Activated CD4-positive, alpha-beta memory T cell treated with anti-CD3 and anti-CD28 coated beads for 36 hours (primary cell): ENCODE measurements around the gene PDE4D. TPM values are rescaled to one million over a fixed set of nuclear protein-coding genes. Genes with fewer than 3 reads are reported as not detected.

ENCODE experiments used
- CTCF ChIA-PET: fragments of 350-600 bp; sonication (Branson Sonifier 250); formaldehyde crosslinking; loops from one replicate; lab custom pipeline; 2021; ENCODE audit warnings: antibody characterized with exemption, inconsistent platforms; lab: Charles Lee
- POLR2A ChIA-PET: fragments of 350-600 bp; sonication (Branson Sonifier 250); formaldehyde crosslinking; loops from one replicate; lab custom pipeline; 2021; ENCODE audit warnings: antibody characterized with exemption; lab: Charles Lee
- DNase-seq: peaks from one replicate; pipeline ENCODE4 v3.0.0-alpha.2; 2020
- H3K27ac Mint-ChIP-seq: one replicate; pipeline ENCODE4 v1.8.0; 2021; ENCODE audit warnings: mixed read lengths
- H3K27me3 Mint-ChIP-seq: one replicate; pipeline ENCODE4 v1.8.0; 2021; ENCODE audit warnings: mixed read lengths
- H3K36me3 Mint-ChIP-seq: one replicate; pipeline ENCODE4 v1.8.0; 2021; ENCODE audit warnings: mixed read lengths
- H3K4me1 Mint-ChIP-seq: one replicate; pipeline ENCODE4 v1.8.0; 2021; ENCODE audit warnings: low read depth, mixed read lengths
- H3K4me3 Mint-ChIP-seq: one replicate; pipeline ENCODE4 v1.8.0; 2021; ENCODE audit warnings: mild to moderate bottlenecking, mixed read lengths
- H3K9me3 Mint-ChIP-seq: one replicate; pipeline ENCODE4 v1.8.0; 2021; ENCODE audit warnings: mixed read lengths
- intact Hi-C: fragments of 100-400 bp; cut with micrococcal nuclease; formaldehyde crosslinking; loops from one replicate; pipeline ENCODE4 v1.15.1; 2023
- total RNA-seq, 2 experiments: library from RNA; stranded (reverse); gene quantifications; one replicate each; pipeline ENCODE4 v1.2.3, GENCODE V29; 2021

Gene PDE4D
- total RNA-seq, 2 experiments from 2014 or later = 49.3 to 50.8 TPM

DNA sequence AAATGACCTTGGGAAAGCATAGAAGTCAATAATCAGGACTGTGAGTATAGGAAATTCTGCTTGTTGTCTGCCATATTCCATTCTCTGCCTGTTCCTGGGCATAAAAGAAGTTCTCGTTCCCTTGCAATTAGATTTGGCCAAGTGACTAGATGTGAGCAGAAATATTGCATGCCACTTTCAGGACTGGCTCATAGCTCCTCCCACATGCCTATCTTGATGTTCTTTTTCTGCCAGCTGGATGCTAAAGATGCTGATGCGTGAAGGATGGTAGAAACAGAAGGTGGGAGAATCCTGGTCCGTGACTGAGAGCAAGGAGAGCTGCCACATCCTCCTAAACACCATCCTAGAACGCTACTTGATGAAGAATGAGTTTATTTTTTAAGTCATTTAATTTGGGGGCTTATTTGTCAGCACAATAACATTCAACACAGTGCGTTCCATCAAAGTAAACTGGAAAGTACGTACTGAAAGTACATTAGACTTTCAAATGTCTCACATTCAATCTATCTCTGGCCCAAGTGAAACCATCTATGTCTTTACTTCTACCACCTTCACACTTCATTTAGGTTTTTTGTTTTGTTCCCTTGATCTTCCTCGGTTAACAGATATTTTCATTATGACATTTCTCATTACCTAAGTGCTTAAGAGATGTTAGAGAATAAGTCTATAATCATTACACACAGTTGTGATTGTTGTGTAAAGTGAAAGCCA is 662.1 kb downstream of the PDE4D start:
- peaks cover 7% of the 10 kb centered on the region for H3K4me1 Mint-ChIP-seq
- no peak overlapping the region for H3K4me3 Mint-ChIP-seq
- no peaks in the 10 kb centered on the region for H3K36me3 Mint-ChIP-seq
- DNase-seq = no peak
- H3K27ac Mint-ChIP-seq = no peak overlapping the region
- peaks cover 26% of the 10 kb centered on the region for H3K27me3 Mint-ChIP-seq
- no peaks in the 10 kb centered on the region for H3K9me3 Mint-ChIP-seq
- CTCF ChIA-PET = no interaction called here
- intact Hi-C loops = no loop called here
- POLR2A ChIA-PET = no interaction called here

DNA sequence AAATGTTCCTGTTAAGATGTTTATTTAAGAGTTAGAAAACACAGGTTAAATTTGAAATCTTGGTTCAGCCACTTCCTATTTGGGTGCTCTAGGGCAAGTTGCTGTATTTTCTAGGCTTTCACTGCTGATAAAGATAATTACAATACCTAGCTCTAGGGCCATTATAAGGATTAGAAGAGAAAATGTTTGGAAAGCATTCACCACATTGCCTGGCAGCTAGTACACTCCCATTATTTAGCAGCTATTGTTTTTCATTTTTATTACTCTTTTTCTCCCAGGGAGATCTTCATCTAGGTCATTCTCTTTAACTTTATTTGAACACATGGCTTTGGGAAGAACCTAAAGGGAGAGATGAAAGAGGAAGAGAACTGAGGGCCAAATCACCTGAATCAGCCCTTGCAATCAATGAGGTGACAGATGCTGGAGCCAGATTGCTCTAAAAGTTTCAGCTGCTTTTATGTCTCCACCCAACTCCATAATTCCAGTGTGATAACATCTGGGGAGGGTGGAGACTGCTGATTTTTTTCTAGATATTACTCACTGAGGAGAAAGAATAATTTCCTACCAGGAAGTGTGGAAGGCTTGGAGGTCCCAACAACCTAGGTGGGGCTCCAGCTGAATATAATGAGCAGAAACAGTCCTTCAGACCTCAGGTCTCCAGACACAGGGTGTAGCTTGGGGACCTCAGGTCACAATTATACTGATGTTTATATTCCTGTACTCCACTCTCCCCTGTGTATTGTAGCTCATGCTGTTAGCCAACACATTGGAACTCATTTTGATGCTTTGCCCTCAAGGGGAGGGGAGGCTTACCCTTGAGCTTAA is 670.6 kb downstream of the PDE4D start:
- CTCF ChIA-PET = interaction anchor here (0.7 to 1.5 kb wide), 8 partner anchors 10 to 144 kb away, joined by 3 to 6 read pairs (median 3); no protein-coding TSS in a partner anchor
- Mint-ChIP-seq H3K4me3 (no peak overlapping the region), H3K27me3 (peaks cover 4% of the 10 kb centered on the region), H3K4me1 (no peaks in the 10 kb centered on the region), H3K9me3 (peaks cover 3% of the 10 kb centered on the region), H3K36me3 (no peaks in the 10 kb centered on the region), H3K27ac (no peak overlapping the region)
- POLR2A ChIA-PET = no interaction called here
- no peak for DNase-seq
- intact Hi-C loops = no loop called here

GRCh38 chr5:59221769-59222168 is 671.8 kb downstream of the PDE4D start:
- Mint-ChIP-seq H3K4me1 (no peaks in the 10 kb centered on the region), H3K9me3 (peaks cover 3% of the 10 kb centered on the region), H3K4me3 (no peak overlapping the region), H3K27me3 (peaks cover 8% of the 10 kb centered on the region), H3K27ac (no peak overlapping the region), H3K36me3 (no peaks in the 10 kb centered on the region)
- DNase-seq = no peak
- ChIA-PET POLR2A (no interaction called here), CTCF (interaction anchor here (0.9 to 1.4 kb wide), 3 partner anchors 143 to 589 kb away, joined by 3 to 4 read pairs (median 3); no protein-coding TSS in a partner anchor)
- intact Hi-C loops = no loop called here

- no peak for DNase-seq
- Mint-ChIP-seq H3K27me3 (peaks cover 26% of the 10 kb centered on the region), H3K27ac (no peak overlapping the region), H3K36me3 (no peaks in the 10 kb centered on the region), H3K4me1 (no peaks in the 10 kb centered on the region), H3K9me3 (no peaks in the 10 kb centered on the region), H3K4me3 (no peak overlapping the region)
- POLR2A ChIA-PET = no interaction called here
- CTCF ChIA-PET = interaction anchor here (1.0 to 1.3 kb wide), 3 partner anchors 11 to 154 kb away, joined by 4 to 6 read pairs (median 5); no protein-coding TSS in a partner anchor
- intact Hi-C loops = loop anchor here (1.0 kb wide), 1 partner anchor 150 kb away; no protein-coding TSS in a partner anchor
These were observed 675.0 kb downstream of the PDE4D start for GRCh38 chr5:59218424-59219045.

- H3K36me3 Mint-ChIP-seq = no peaks in the 10 kb centered on the region
- no peaks in the 10 kb centered on the region for H3K9me3 Mint-ChIP-seq
- DNase-seq = no peak
- POLR2A ChIA-PET = no interaction called here
- CTCF ChIA-PET = interaction anchor here (0.5 to 3.0 kb wide), 7 partner anchors 29 to 707 kb away, joined by 3 to 16 read pairs (median 4); no protein-coding TSS in a partner anchor
- H3K4me3 Mint-ChIP-seq = no peak overlapping the region
- H3K27me3 Mint-ChIP-seq = peaks cover 36% of the 10 kb centered on the region
- intact Hi-C loops = no loop called here
- H3K27ac Mint-ChIP-seq = no peak overlapping the region
- H3K4me1 Mint-ChIP-seq = no peaks in the 10 kb centered on the region
These were observed 676.7 kb downstream of the PDE4D start for GRCh38 chr5:59216841-59217240.

DNA sequence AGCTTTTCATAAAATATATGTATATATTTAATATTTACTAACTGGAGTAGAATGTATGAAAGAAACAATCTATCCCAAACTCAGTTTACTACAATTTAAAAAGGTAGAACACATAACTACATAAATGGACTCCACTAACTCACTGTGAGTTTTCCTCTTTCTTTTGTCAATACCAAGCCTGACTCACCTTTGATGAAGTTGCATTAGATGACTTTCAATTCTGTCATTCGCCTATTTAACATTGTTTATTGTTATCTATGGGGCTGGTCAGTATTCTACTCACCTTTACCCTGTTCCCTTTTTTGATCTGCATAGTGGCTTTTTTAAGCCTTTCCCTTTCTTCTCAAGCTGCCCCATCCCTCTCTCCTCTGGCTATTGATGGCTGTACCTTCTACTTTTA is 680.9 kb downstream of the PDE4D start:
- H3K27ac Mint-ChIP-seq = no peak overlapping the region
- H3K4me3 Mint-ChIP-seq = no peak overlapping the region
- ChIA-PET CTCF (interaction anchor here (0.7 to 2.1 kb wide), 2 partner anchors 25 to 154 kb away, joined by 4 to 10 read pairs; no protein-coding TSS in a partner anchor), POLR2A (no interaction called here)
- peaks cover 33% of the 10 kb centered on the region for H3K27me3 Mint-ChIP-seq
- H3K4me1 Mint-ChIP-seq = no peaks in the 10 kb centered on the region
- H3K9me3 Mint-ChIP-seq = no peaks in the 10 kb centered on the region
- intact Hi-C loops = no loop called here
- DNase-seq = no peak
- no peaks in the 10 kb centered on the region for H3K36me3 Mint-ChIP-seq

DNA sequence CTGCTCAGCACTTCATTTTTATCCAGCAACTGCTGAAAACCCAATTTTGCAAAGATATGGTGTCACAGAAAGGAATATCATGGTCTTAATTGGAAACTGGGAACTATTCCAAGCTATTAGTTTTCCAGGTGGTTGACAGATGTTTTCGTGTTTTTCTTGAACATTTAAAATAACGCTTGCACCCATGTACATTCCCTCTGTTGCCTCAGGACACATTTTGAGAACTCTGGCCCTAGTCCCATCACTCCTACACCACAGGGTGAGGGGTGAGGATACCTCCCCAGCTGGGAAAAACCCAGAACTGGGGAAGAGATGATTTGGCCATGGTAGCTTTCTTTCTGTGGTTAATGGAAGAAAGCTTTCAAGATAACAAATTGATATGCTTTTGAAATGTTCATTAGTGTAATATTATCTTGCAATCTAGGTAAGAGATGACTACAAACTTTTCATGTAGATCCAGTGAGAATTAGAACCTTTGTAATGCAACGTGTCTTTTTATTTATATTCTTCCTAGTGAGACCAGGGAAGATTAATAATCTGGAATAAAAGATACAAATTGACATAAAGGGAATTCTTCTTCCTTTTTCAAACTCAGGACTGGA is 683.7 kb downstream of the PDE4D start:
- Mint-ChIP-seq H3K27ac (no peak overlapping the region), H3K27me3 (peaks cover 20% of the 10 kb centered on the region), H3K9me3 (no peaks in the 10 kb centered on the region), H3K4me1 (peaks cover 9% of the 10 kb centered on the region), H3K36me3 (no peaks in the 10 kb centered on the region), H3K4me3 (no peak overlapping the region)
- ChIA-PET CTCF (interaction anchor here (0.6 to 2.0 kb wide), 2 partner anchors 21 to 177 kb away, joined by 3 to 6 read pairs; no protein-coding TSS in a partner anchor), POLR2A (no interaction called here)
- intact Hi-C loops = no loop called here
- DNase-seq = no peak

GRCh38 chr5:59208474-59208873 is 685.1 kb downstream of the PDE4D start:
- no peak for DNase-seq
- Mint-ChIP-seq H3K27me3 (peaks cover 9% of the 10 kb centered on the region), H3K4me3 (no peak overlapping the region), H3K4me1 (peaks cover 9% of the 10 kb centered on the region), H3K36me3 (no peaks in the 10 kb centered on the region), H3K9me3 (no peaks in the 10 kb centered on the region), H3K27ac (no peak overlapping the region)
- intact Hi-C loops = no loop called here
- CTCF ChIA-PET = interaction anchor here (0.7 to 2.0 kb wide), 3 partner anchors 20 to 35 kb away, joined by 3 to 6 read pairs (median 3); no protein-coding TSS in a partner anchor
- POLR2A ChIA-PET = interaction anchor here (0.6 kb wide), 1 partner anchor 135 kb away, joined by 3 read pairs; no protein-coding TSS in a partner anchor

GRCh38 chr5:59207401-59207800 is 686.1 kb downstream of the PDE4D start:
- no peak overlapping the region for H3K4me3 Mint-ChIP-seq
- peaks cover 9% of the 10 kb centered on the region for H3K4me1 Mint-ChIP-seq
- CTCF ChIA-PET = no interaction called here
- no peaks in the 10 kb centered on the region for H3K27me3 Mint-ChIP-seq
- intact Hi-C loops = no loop called here
- no peaks in the 10 kb centered on the region for H3K36me3 Mint-ChIP-seq
- POLR2A ChIA-PET = no interaction called here
- DNase-seq = no peak
- H3K27ac Mint-ChIP-seq = no peak overlapping the region
- no peaks in the 10 kb centered on the region for H3K9me3 Mint-ChIP-seq

DNA sequence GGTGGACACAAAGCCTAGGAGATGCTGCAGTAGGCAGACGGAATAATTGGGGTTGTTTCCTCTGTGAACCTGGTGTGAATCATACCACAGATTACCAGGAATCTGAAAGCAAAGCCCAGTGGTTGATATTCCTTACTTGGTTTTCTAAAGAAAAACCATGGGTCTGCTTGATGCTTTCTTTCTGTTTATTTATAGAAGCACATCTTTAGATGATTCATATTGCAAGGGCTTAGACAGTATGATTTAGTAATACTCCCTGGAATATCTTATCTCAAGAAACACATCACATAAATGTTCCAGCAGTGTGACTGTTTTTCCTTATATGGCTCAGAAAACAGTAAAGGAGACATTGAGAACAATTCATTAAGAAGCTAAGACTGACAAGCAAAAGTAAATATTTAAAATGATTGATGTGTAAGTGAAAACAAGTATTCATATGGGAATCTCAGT is 687.4 kb downstream of the PDE4D start:
- POLR2A ChIA-PET = no interaction called here
- Mint-ChIP-seq H3K27ac (no peak overlapping the region), H3K36me3 (no peaks in the 10 kb centered on the region), H3K4me1 (peaks cover 9% of the 10 kb centered on the region), H3K9me3 (no peaks in the 10 kb centered on the region), H3K27me3 (no peaks in the 10 kb centered on the region), H3K4me3 (no peak overlapping the region)
- no peak for DNase-seq
- CTCF ChIA-PET = interaction anchor here (0.7 kb wide), 1 partner anchor 18 kb away, joined by 3 read pairs; no protein-coding TSS in a partner anchor
- intact Hi-C loops = no loop called here

- Mint-ChIP-seq H3K27me3 (no peaks in the 10 kb centered on the region), H3K9me3 (no peaks in the 10 kb centered on the region), H3K27ac (no peak overlapping the region), H3K4me1 (peaks cover 9% of the 10 kb centered on the region), H3K4me3 (no peak overlapping the region), H3K36me3 (no peaks in the 10 kb centered on the region)
- ChIA-PET CTCF (no interaction called here), POLR2A (no interaction called here)
- DNase-seq = no peak
- intact Hi-C loops = no loop called here
These were observed 689.2 kb downstream of the PDE4D start for GRCh38 chr5:59204114-59204897.
